GM12891 (cell line): Measurements from ENCODE around the gene MYO9B.

Source experiments
- DNase-seq: peaks from one replicate; pipeline ENCODE4 v3.0.0; 2011; ENCODE audit warnings: low spot score; ENCODE audit not compliant: insufficient read length
- FAIRE-seq: peaks from 2 replicates; lab custom pipeline; 2011; peaks lifted over from hg19 to GRCh38; lab: Jason Lieb, UNC
- PAX5 ChIP-seq: IDR thresholded peaks from 2 replicates; pipeline ENCODE4 v1.6.1; 2011; ENCODE audit warnings: low read length, moderate library complexity, mild to moderate bottlenecking; ENCODE audit not compliant: insufficient read depth, severe bottlenecking
- POLR2A ChIP-seq: IDR thresholded peaks from 2 replicates; pipeline ENCODE4 v1.6.1; 2011; ENCODE audit warnings: low read depth, low read length, control low read depth
- POLR2AphosphoS5 ChIP-seq: IDR thresholded peaks from 2 replicates; pipeline ENCODE4 v1.6.1; 2011; ENCODE audit warnings: low read depth, low read length, control low read depth
- POU2F2 ChIP-seq: IDR thresholded peaks from 2 replicates; pipeline ENCODE4 v1.6.1; 2011; ENCODE audit warnings: low read depth, mild to moderate bottlenecking, control low read depth, low read length, moderate library complexity
- SPI1 ChIP-seq: IDR thresholded peaks from 2 replicates; pipeline ENCODE4 v1.6.1; 2011; ENCODE audit warnings: low read depth, low read length, control low read depth
- TAF1 ChIP-seq: IDR thresholded peaks from 2 replicates; pipeline ENCODE4 v1.6.1; 2011; ENCODE audit warnings: low read depth, low read length, control low read depth

The MYO9B gene

GRCh38 chr19:17109300-17109699 is 33.7 kb downstream of the MYO9B start:
- TF ChIP-seq TAF1, result no peak
- TF ChIP-seq SPI1, result no peak
- no peak for TF ChIP-seq POU2F2
- TF ChIP-seq POLR2AphosphoS5, result no peak
- no peak for TF ChIP-seq PAX5
- no peak for TF ChIP-seq POLR2A
- no peak for DNase-seq
- peak; percentile 16 for FAIRE-seq

- TF ChIP-seq SPI1, result peak; percentile 87
- TF ChIP-seq POU2F2, result no peak
- peak; percentile 48 for TF ChIP-seq PAX5
- TF ChIP-seq POLR2AphosphoS5, result peak; percentile 45; the same call in 1 of the 2 replicates
- peak; percentile 74 for DNase-seq
- FAIRE-seq, result peak; percentile 91
Observed at GRCh38 chr19:17109962-17110598, 34.5 kb downstream of the MYO9B start.

GRCh38 chr19:17110599-17110966 is 35.0 kb downstream of the MYO9B start:
- FAIRE-seq (no peak), DNase-seq (no peak)
- TF ChIP-seq POLR2AphosphoS5 (no peak), PAX5 (no peak), POLR2A (peak; percentile 17; the same call in 1 of the 2 replicates)

- TF ChIP-seq POLR2A (no peak), POLR2AphosphoS5 (no peak), POU2F2 (no peak), TAF1 (no peak), SPI1 (no peak), PAX5 (no peak)
- no peak for FAIRE-seq
- DNase-seq, result no peak
Observed at GRCh38 chr19:17111766-17112165, 36.2 kb downstream of the MYO9B start.

GRCh38 chr19:17112271-17112670 is 36.7 kb downstream of the MYO9B start:
- no peak for TF ChIP-seq POLR2A
- TF ChIP-seq PAX5, result no peak
- TF ChIP-seq POU2F2, result no peak
- no peak for TF ChIP-seq POLR2AphosphoS5
- no peak for TF ChIP-seq SPI1
- no peak for TF ChIP-seq TAF1
- DNase-seq (no peak), FAIRE-seq (no peak)

- no peak for FAIRE-seq
- no peak for DNase-seq
- TF ChIP-seq POLR2AphosphoS5 (0 out of 2 replicates have a peak, but pooled peaks have one; percentile 18), POLR2A (no peak), PAX5 (no peak)
Observed at GRCh38 chr19:17112700-17113099, 37.1 kb downstream of the MYO9B start.

- no peak for FAIRE-seq
Observed at GRCh38 chr19:17113127-17113785, 37.7 kb downstream of the MYO9B start.

GRCh38 chr19:17114414-17114831 is 38.8 kb downstream of the MYO9B start:
- TF ChIP-seq POU2F2 (no peak), POLR2AphosphoS5 (no peak), TAF1 (no peak), SPI1 (no peak), POLR2A (no peak), PAX5 (no peak)
- DNase-seq (no peak), FAIRE-seq (no peak)

More at GRCh38 chr19:17113127-17113785, 37.7 kb downstream of the MYO9B start:
- TF ChIP-seq POLR2A, result no peak; the same call in 1 of the 2 replicates
- TF ChIP-seq PAX5, result no peak
- no peak for TF ChIP-seq SPI1
- no peak for TF ChIP-seq POU2F2
- TF ChIP-seq POLR2AphosphoS5, result no peak; the same call in 1 of the 2 replicates
- no peak for TF ChIP-seq TAF1
- no peak for DNase-seq

GRCh38 chr19:17116996-17117702 is 41.6 kb downstream of the MYO9B start:
- TF ChIP-seq POLR2AphosphoS5 (no peak), POU2F2 (no peak), SPI1 (no peak), POLR2A (no peak), PAX5 (no peak), TAF1 (no peak)
- DNase-seq, result no peak
- FAIRE-seq, result no peak

GRCh38 chr19:17118957-17119356 is 43.4 kb downstream of the MYO9B start:
- DNase-seq (no peak), FAIRE-seq (no peak)
- TF ChIP-seq TAF1 (no peak), POU2F2 (no peak), POLR2AphosphoS5 (no peak), SPI1 (no peak), PAX5 (no peak), POLR2A (no peak; the same call in 1 of the 2 replicates)
